A172 (cell line): ENCODE results near the gene TJP3. TPM values are rescaled to one million over a fixed set of nuclear protein-coding genes. Genes with fewer than 3 reads are reported as not detected.
A peak's percentile ranks its signal among the peaks of the same experiment; 100 is the strongest.

Experiments used
- DNase-seq: peaks from one replicate; pipeline ENCODE4 v3.0.0-alpha.2; 2015; ENCODE audit warnings: low spot score
- total RNA-seq: library from RNA; depleted of rRNA; stranded (reverse); fragments of >200 nt; shearing (Covaris generic); gene quantifications from 2 replicates; pipeline ENCODE4 v1.2.3, GENCODE V29; 2014; rRNA removed

The TJP3 gene
- total RNA-seq, 1 experiment from 2014 or later, result 0.93 TPM

GRCh38 chr19:3782903-3783302 lies 74.7 kb downstream of the TJP3 start:
- DNase-seq, result no peak

GRCh38 chr19:3783660-3784584 lies 75.7 kb downstream of the TJP3 start:
- no peak for DNase-seq

- peak; percentile 40 for DNase-seq
These were observed 76.6 kb downstream of the TJP3 start for GRCh38 chr19:3784607-3785450.

GRCh38 chr19:3785451-3785937 lies 77.3 kb downstream of the TJP3 start:
- no peak for DNase-seq

- no peak for DNase-seq
These were observed 78.0 kb downstream of the TJP3 start, which contains the start of gene MATK for GRCh38 chr19:3785938-3786824. MATK (minus strand) TSS chr19:3786381; CDS start chr19:3785135, 1,246 bp downstream.

GRCh38 chr19:3788996-3789778 lies 81.0 kb downstream of the TJP3 start:
- no peak for DNase-seq

GRCh38 chr19:3790209-3790734 lies 82.1 kb downstream of the TJP3 start:
- no peak for DNase-seq

- no peak for DNase-seq
These were observed 82.8 kb downstream of the TJP3 start for GRCh38 chr19:3790941-3791340.

GRCh38 chr19:3792114-3792513 lies 83.9 kb downstream of the TJP3 start:
- peak; percentile 25 for DNase-seq

- no peak for DNase-seq
These were observed 85.6 kb downstream of the TJP3 start for GRCh38 chr19:3793799-3794198.

GRCh38 chr19:3796358-3796757 lies 88.2 kb downstream of the TJP3 start:
- no peak for DNase-seq

GRCh38 chr19:3798137-3798536 lies 90.0 kb downstream of the TJP3 start:
- DNase-seq, result no peak

Other genes starting within 250 kb of the TJP3 start
- gene SMIM24, start 227.9 kb upstream of the TJP3 start, total RNA-seq, result not detected in 2 replicates
- not detected in 2 replicates for gene SMIM44, start 224.9 kb upstream of the TJP3 start, total RNA-seq
- gene DOHH, start 207.7 kb upstream of the TJP3 start, total RNA-seq, result 18.0 and 27.3 TPM in 2 replicates
- 44.4 and 46.2 TPM in 2 replicates for gene FZR1, start 202.1 kb upstream of the TJP3 start, total RNA-seq
- gene TEKTIP1, start 169.2 kb upstream of the TJP3 start, total RNA-seq, result not detected in 2 replicates
- gene MFSD12, start 150.8 kb upstream of the TJP3 start, total RNA-seq, result 152 and 169 TPM in 2 replicates
- gene HMG20B, start 135.4 kb upstream of the TJP3 start, total RNA-seq, result 224 and 260 TPM in 2 replicates
- 0.07 TPM in 1 of 2 replicates, not detected in the other for gene GIPC3, start 122.9 kb upstream of the TJP3 start, total RNA-seq
- 3.4 and 7.4 TPM in 2 replicates for gene TBXA2R, start 101.5 kb upstream of the TJP3 start, total RNA-seq
- 23.0 and 34.6 TPM in 2 replicates for gene CACTIN, start 81.6 kb upstream of the TJP3 start, total RNA-seq
- 18.8 and 21.4 TPM in 2 replicates for gene PIP5K1C, start 7.9 kb upstream of the TJP3 start, total RNA-seq
- 22.2 and 28.7 TPM in 2 replicates for gene APBA3, start 53.3 kb downstream of the TJP3 start, total RNA-seq
- gene MRPL54, start 54.3 kb downstream of the TJP3 start, total RNA-seq, result 74.4 and 95.3 TPM in 2 replicates
- not detected in 2 replicates for gene RAX2, start 63.8 kb downstream of the TJP3 start, total RNA-seq
- 0.05 and 0.78 TPM in 2 replicates for gene MATK, start 78.0 kb downstream of the TJP3 start, total RNA-seq
- not detected in 2 replicates for gene ZFR2, start 160.7 kb downstream of the TJP3 start, total RNA-seq
- not detected in 2 replicates for gene ATCAY, start 172.3 kb downstream of the TJP3 start, total RNA-seq
- gene NMRK2, start 224.7 kb downstream of the TJP3 start, total RNA-seq, result not detected in 2 replicates